Astrocyte of the cerebellum (primary cell): Measurements from ENCODE around the gene ANKRD13D.

Experiments used
- DNase-seq: peaks from one replicate; pipeline ENCODE4 v3.0.0-alpha.2; 2011; ENCODE audit warnings: low read depth
- H3K4me3 ChIP-seq: 2 replicates; pipeline ENCODE4 v1.5.1; 2011; ENCODE audit warnings: mild to moderate bottlenecking, low read depth, low read length, moderate library complexity
- CTCF ChIP-seq: IDR thresholded peaks from 2 replicates; pipeline ENCODE4 v1.5.1; 2012; ENCODE audit warnings: low read length, low read depth, moderate library complexity, mild to moderate bottlenecking; ENCODE audit errors: missing control alignments
- in situ Hi-C: cut with HindIII; loops from 2 replicates; pipeline ENCODE4 v1.10.0; 2017; ENCODE audit warnings: low sequenced_read_pairs

Gene ANKRD13D

DNA sequence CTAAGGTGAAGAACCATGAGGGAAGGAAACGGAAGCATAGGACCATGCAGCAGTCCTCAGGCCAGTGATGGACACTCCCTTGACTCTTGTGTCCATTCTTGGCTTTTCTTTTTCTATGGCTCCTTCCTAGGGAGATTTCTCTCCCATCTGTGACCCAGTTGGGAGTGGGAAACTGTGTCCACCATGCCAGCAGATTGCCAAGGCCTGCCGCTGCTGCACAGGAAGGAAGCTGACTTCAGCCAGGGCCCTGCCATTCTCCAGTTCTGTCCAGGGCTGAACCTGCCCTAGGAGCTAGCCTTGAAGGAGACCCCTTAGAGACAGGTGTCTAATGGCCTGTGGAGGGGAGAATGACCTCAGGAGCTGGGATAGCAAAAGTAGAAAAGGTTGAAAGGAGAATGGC is 31.6 kb downstream of the ANKRD13D start:
- no peak overlapping the region for H3K4me3 ChIP-seq
- in situ Hi-C loops: no loop called here
- no peak for TF ChIP-seq CTCF
- no peak for DNase-seq

GRCh38 chr11:67321313-67321871 is 32.3 kb downstream of the ANKRD13D start:
- in situ Hi-C loops: no loop called here

GRCh38 chr11:67322049-67322448 is 32.9 kb downstream of the ANKRD13D start:
- in situ Hi-C loops: no loop called here
- no peak for TF ChIP-seq CTCF
- no peak for DNase-seq
- H3K4me3 ChIP-seq: no peak overlapping the region

More at GRCh38 chr11:67321313-67321871, 32.3 kb downstream of the ANKRD13D start:
- H3K4me3 ChIP-seq: no peak overlapping the region
- TF ChIP-seq CTCF: no peak
- no peak for DNase-seq

GRCh38 chr11:67323526-67323925 is 34.4 kb downstream of the ANKRD13D start:
- in situ Hi-C loops: no loop called here
- TF ChIP-seq CTCF: no peak
- no peak overlapping the region for H3K4me3 ChIP-seq
- no peak for DNase-seq

DNA sequence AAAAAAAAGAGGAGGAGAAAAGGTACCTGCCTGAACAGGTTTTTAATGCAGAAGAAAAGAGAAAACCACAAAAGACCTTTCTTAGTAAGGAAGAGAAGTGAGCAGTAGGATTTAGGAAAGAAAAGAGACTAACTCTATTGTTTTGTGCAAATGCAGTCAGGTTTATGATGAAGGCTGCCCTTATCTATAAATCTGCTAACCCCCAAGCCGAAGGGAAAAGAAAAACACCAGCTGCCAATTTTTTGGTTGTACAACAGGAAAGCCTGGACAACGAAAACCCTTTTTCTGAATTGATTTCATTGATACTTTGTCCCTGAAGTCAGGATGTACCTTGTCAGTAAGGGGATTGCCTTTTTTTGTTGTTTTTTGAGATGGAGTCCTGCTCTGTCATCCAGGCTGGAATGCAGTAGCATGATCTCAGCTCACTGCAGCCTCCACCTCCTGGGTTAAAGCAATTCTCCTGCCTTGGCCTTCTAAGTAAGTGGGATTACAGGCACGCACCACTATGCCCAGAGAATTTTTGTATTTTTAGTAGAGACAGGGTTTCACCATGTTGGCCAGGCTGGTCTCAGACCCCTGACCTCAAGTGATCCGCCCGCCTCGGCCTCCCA is 43.1 kb downstream of the ANKRD13D start:
- in situ Hi-C loops: no loop called here

DNA sequence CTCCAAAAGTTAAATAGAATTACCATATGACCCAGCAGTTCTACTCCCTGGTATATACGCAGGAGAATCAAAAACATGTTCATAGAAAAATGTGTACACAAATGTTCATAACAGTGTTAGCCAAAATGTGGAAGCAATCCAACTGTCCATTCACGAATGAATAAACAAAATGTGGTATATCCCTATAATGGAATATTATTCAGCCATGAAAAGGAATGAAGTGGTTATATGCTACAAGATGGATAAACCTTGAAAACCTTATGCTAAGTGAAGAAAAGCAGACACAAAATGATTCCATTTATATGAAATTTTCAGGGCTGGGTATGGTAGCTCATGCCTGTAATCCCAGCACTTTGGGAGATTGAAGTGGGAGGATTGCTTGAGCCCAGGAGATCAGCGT is 48.2 kb downstream of the ANKRD13D start:
- DNase-seq: no peak
- no peak for TF ChIP-seq CTCF
- in situ Hi-C loops: no loop called here
- no peak overlapping the region for H3K4me3 ChIP-seq

More for the DNA sequence above, 43.1 kb downstream of the ANKRD13D start:
- H3K4me3 ChIP-seq: no peak overlapping the region
- no peak for DNase-seq
- TF ChIP-seq CTCF: no peak
